H9 (cell line): ENCODE results near the gene HEBP2. TPM values are rescaled to one million over a fixed set of nuclear protein-coding genes. Genes with fewer than 3 reads are reported as not detected.

Source experiments
- DNase-seq: peaks from one replicate; pipeline ENCODE4 v3.0.0-alpha.2; 2017
- H2AFZ ChIP-seq: one replicate; pipeline ENCODE4 v1.6.1; 2013; ENCODE audit warnings: mild to moderate bottlenecking, low read length, control low read depth, moderate library complexity
- H2AK5ac ChIP-seq: 2 replicates; pipeline ENCODE4 v1.6.1; 2013; ENCODE audit warnings: low read length, control low read depth, mixed read lengths; ENCODE audit not compliant: insufficient read length
- H2BK120ac ChIP-seq: one replicate; pipeline ENCODE4 v1.6.1; 2013; ENCODE audit warnings: low read depth, mild to moderate bottlenecking, low read length, control low read depth, inconsistent platforms; ENCODE audit not compliant: poor library complexity, severe bottlenecking
- H2BK12ac ChIP-seq: 2 replicates; pipeline ENCODE4 v1.6.1; 2013; ENCODE audit warnings: low read length, control low read depth, mixed read lengths, low read depth; ENCODE audit not compliant: insufficient read length
- H2BK15ac ChIP-seq: 2 replicates; pipeline ENCODE4 v1.6.1; 2013; ENCODE audit warnings: low read depth, low read length, control low read depth
- H2BK20ac ChIP-seq: one replicate; pipeline ENCODE4 v1.6.1; 2013; ENCODE audit warnings: low read depth, mild to moderate bottlenecking, low read length, control low read depth, inconsistent platforms; ENCODE audit not compliant: poor library complexity, severe bottlenecking
- H2BK5ac ChIP-seq: 2 replicates; pipeline ENCODE4 v1.6.1; 2013; ENCODE audit warnings: low read length, control low read depth, mixed read lengths; ENCODE audit not compliant: insufficient read length
- H3K14ac ChIP-seq: 2 replicates; pipeline ENCODE4 v1.6.1; 2013; ENCODE audit warnings: low read length, control low read depth; ENCODE audit not compliant: insufficient read depth
- H3K18ac ChIP-seq: 2 replicates; pipeline ENCODE4 v1.6.1; 2013; ENCODE audit warnings: low read depth, mild to moderate bottlenecking, mixed read lengths, low read length, control low read depth; ENCODE audit not compliant: insufficient read length
- H3K23ac ChIP-seq: 2 replicates; pipeline ENCODE4 v1.6.1; 2013; ENCODE audit warnings: low read length, control low read depth, mixed read lengths, low read depth; ENCODE audit not compliant: insufficient read length
- H3K23me2 ChIP-seq: 2 replicates; pipeline ENCODE4 v1.6.1; 2013; ENCODE audit warnings: low read depth, mild to moderate bottlenecking, mixed read lengths, low read length, control low read depth; ENCODE audit not compliant: insufficient read length, poor library complexity, severe bottlenecking
- H3K27ac ChIP-seq: 2 replicates; pipeline ENCODE4 v1.5.1; 2013; ENCODE audit warnings: low read length, control low read depth, mixed read lengths, low read depth; ENCODE audit not compliant: insufficient read length
- H3K27me3 ChIP-seq: 2 replicates; pipeline ENCODE4 v1.6.1; 2013; ENCODE audit warnings: low read length, control low read depth, inconsistent platforms; ENCODE audit not compliant: insufficient read depth
- H3K4ac ChIP-seq: 2 replicates; pipeline ENCODE4 v1.6.1; 2013; ENCODE audit warnings: low read depth, mild to moderate bottlenecking, control low read depth, inconsistent platforms, low read length, moderate library complexity
- H3K4me1 ChIP-seq: 2 replicates; pipeline ENCODE4 v1.6.1; 2013; ENCODE audit warnings: low read length, control low read depth, inconsistent platforms; ENCODE audit not compliant: insufficient read depth
- H3K4me2 ChIP-seq: 2 replicates; pipeline ENCODE4 v1.6.1; 2013; ENCODE audit warnings: low read length, control low read depth, mixed read lengths; ENCODE audit not compliant: insufficient read length, insufficient read depth
- H3K56ac ChIP-seq: 2 replicates; pipeline ENCODE4 v1.6.1; 2013; ENCODE audit warnings: low read depth, mild to moderate bottlenecking, mixed read lengths, low read length, control low read depth; ENCODE audit not compliant: insufficient read length
- H3K79me1 ChIP-seq: 2 replicates; pipeline ENCODE4 v1.6.1; 2013; ENCODE audit warnings: low read depth, mild to moderate bottlenecking, moderate library complexity, low read length, control low read depth, inconsistent platforms; ENCODE audit not compliant: insufficient read depth, poor library complexity, severe bottlenecking
- H3K79me2 ChIP-seq: 2 replicates; pipeline ENCODE4 v1.6.1; 2013; ENCODE audit warnings: low read length, control low read depth, inconsistent platforms; ENCODE audit not compliant: insufficient read depth
- H3K9ac ChIP-seq: 2 replicates; pipeline ENCODE4 v1.6.1; 2013; ENCODE audit warnings: low read length, control low read depth, mixed read lengths; ENCODE audit not compliant: insufficient read length; ENCODE audit errors: extremely low read depth
- H3K9me3 ChIP-seq: one replicate; pipeline ENCODE4 v1.6.1; 2013; ENCODE audit warnings: low read depth, low read length, inconsistent platforms; ENCODE audit not compliant: control insufficient read depth
- H3T11ph ChIP-seq: one replicate; pipeline ENCODE4 v1.6.1; 2013; ENCODE audit warnings: mild to moderate bottlenecking, low read length, control low read depth, inconsistent platforms
- H4K20me1 ChIP-seq: one replicate; pipeline ENCODE4 v1.6.1; 2013; ENCODE audit not compliant: control insufficient read depth, insufficient read length, insufficient read depth
- H4K5ac ChIP-seq: 2 replicates; pipeline ENCODE4 v1.6.1; 2013; ENCODE audit warnings: low read depth, mild to moderate bottlenecking, mixed read lengths, low read length, control low read depth; ENCODE audit not compliant: insufficient read length
- H4K8ac ChIP-seq: replicated peaks from 2 replicates; pipeline ENCODE4 v1.6.1; 2013; ENCODE audit warnings: low read length, control low read depth, mixed read lengths, low read depth; ENCODE audit not compliant: insufficient read length
- H4K91ac ChIP-seq: 2 replicates; pipeline ENCODE4 v1.6.1; 2013; ENCODE audit warnings: low read depth, mild to moderate bottlenecking, moderate library complexity, mixed read lengths, low read length, control low read depth; ENCODE audit not compliant: insufficient read length
- H3K27ac Mint-ChIP-seq, 3 experiments: 2 replicates in 2 of 3; 3 replicates in 1 of 3; pipeline ENCODE4 v1.8.0; 2020 to 2021; ENCODE audit warnings: mixed read lengths in 3 of 3, mild to moderate bottlenecking in 1 of 3, moderate library complexity in 1 of 3
- H3K27me3 Mint-ChIP-seq: 2 replicates; pipeline ENCODE4 v1.8.0; 2021; ENCODE audit warnings: low read depth, mild to moderate bottlenecking, moderate library complexity, mixed read lengths
- H3K36me3 Mint-ChIP-seq, 3 experiments: 2 replicates in 2 of 3; 3 replicates in 1 of 3; pipeline ENCODE4 v1.8.0; 2020 to 2021; ENCODE audit warnings: low read depth in 3 of 3, mixed read lengths in 3 of 3; ENCODE audit not compliant: insufficient read depth in 1 of 3
- H3K4me1 Mint-ChIP-seq, 2 experiments: 2 replicates each; pipeline ENCODE4 v1.8.0; 2020; ENCODE audit warnings: mixed read lengths in 2 of 2
- H3K4me3 Mint-ChIP-seq, 2 experiments: 2 replicates in 1 of 2; 3 replicates in 1 of 2; pipeline ENCODE4 v1.8.0; 2020 to 2021; ENCODE audit warnings: mild to moderate bottlenecking in 2 of 2, mixed read lengths in 2 of 2, moderate library complexity in 1 of 2
- H3K9me3 Mint-ChIP-seq, 2 experiments: 2 replicates in 1 of 2; 3 replicates in 1 of 2; pipeline ENCODE4 v1.8.0; 2020; ENCODE audit warnings: mild to moderate bottlenecking in 2 of 2, mixed read lengths in 2 of 2, moderate library complexity in 1 of 2
- WGBS: extraction: QIAGEN DNeasy Blood & Tissue Kit; methylation state at CpG from one replicate; pipeline ENCODE4 v1.1.7; 2013; ENCODE audit warnings: missing lambda C conversion rate, low lambda C conversion rate, mixed read lengths; ENCODE audit not compliant: insufficient read length; ENCODE audit errors: extremely low coverage; 5-methylcytosine and 5-hydroxymethylcytosine counted together
- total RNA-seq: library from RNA; stranded (reverse); gene quantifications from 2 replicates; pipeline ENCODE4 v1.2.1, GENCODE V29; 2021
- TF ChIP-seq, protein P1 (sequence below): fragments of 200-600 bp; sonication (generic); conservative IDR thresholded peaks from 3 replicates; pipeline ENCODE4 v1.8.0; 2021; ENCODE audit warnings: antibody characterized with exemption, mild to moderate bottlenecking

Gene HEBP2
- total RNA-seq, 1 experiment from 2014 or later = 57.8 TPM

DNA sequence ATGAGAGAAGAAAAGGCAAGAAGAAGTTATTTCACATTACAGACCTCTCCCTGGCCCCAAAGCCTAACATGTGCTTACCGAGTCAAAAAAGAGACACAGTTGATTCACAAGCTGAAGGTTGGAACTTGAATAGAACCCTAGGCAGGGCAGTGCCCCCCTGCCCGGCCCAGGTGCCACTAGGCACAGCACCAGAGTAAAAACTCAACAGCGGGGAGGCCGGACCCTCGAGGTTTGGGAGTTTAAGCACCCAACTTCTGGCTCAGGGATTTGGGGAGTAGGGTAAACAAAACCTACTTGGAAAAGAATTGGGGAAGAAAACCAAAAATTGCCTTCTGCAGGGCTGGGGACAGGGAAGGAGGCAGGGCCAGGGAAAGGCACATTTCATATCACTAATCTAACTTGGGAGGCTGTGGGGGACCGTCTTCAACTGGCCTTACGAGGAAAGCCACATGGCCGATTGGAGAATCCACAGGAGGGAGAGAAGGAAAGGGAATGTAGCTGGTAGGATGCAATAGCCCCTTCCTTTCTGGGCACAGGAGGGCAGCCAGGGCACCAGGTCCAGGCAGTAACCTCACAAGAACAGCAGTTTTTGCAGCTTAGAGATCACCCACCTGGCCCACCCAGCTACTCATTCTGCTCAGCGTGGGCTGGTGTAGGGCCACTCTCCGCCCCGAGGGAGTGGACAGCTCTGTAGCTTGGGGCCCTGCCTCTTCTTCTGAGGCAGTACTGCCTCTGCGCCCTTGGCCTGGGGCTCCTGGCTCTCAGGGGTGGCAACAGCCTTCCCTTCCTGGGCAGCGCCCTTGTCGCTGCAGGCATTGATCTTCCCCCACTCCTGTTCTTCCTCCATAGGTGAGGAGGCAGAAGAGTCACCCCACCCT is 1.8 kb upstream of the HEBP2 start:
- no peaks in the 10 kb centered on the region for H3K79me1 ChIP-seq
- H3K14ac ChIP-seq = no peak overlapping the region
- H4K8ac ChIP-seq = no peak overlapping the region
- H2BK5ac ChIP-seq = no peak overlapping the region
- no peak overlapping the region for H4K91ac ChIP-seq
- no peak overlapping the region for H3K9ac ChIP-seq
- no peak overlapping the region for H2AFZ ChIP-seq
- H3K4me1 ChIP-seq = no peaks in the 10 kb centered on the region
- H3K23me2 ChIP-seq = peaks cover 17% of the 10 kb centered on the region
- no peak overlapping the region for H2AK5ac ChIP-seq
- H3K9me3 ChIP-seq = no peaks in the 10 kb centered on the region
- peaks cover 2 to 17% (median 14%) of the 10 kb centered on the region in 3 experiments; a peak in 6 of 7 replicates for H3K36me3 Mint-ChIP-seq
- H3K18ac ChIP-seq = no peak overlapping the region
- H4K5ac ChIP-seq = no peak overlapping the region
- no peak overlapping the region for H2BK120ac ChIP-seq
- no peak overlapping the region for H3K4ac ChIP-seq
- H3K4me1 Mint-ChIP-seq = peaks cover 4 to 12% of the 10 kb centered on the region in 2 experiments
- H3K23ac ChIP-seq = no peak overlapping the region
- H3K79me2 ChIP-seq = no peaks in the 10 kb centered on the region
- no peak overlapping the region for H2BK12ac ChIP-seq
- H3K27me3 Mint-ChIP-seq = no peaks in the 10 kb centered on the region; the same call in 1 of the 2 replicates
- H3K4me3 Mint-ChIP-seq = 0 out of 5 replicates have a peak overlapping the region, but pooled peaks of 1 of the 2 experiments have one; percentile 3
- no peaks in the 10 kb centered on the region for H4K20me1 ChIP-seq
- TF ChIP-seq, protein P1, sequence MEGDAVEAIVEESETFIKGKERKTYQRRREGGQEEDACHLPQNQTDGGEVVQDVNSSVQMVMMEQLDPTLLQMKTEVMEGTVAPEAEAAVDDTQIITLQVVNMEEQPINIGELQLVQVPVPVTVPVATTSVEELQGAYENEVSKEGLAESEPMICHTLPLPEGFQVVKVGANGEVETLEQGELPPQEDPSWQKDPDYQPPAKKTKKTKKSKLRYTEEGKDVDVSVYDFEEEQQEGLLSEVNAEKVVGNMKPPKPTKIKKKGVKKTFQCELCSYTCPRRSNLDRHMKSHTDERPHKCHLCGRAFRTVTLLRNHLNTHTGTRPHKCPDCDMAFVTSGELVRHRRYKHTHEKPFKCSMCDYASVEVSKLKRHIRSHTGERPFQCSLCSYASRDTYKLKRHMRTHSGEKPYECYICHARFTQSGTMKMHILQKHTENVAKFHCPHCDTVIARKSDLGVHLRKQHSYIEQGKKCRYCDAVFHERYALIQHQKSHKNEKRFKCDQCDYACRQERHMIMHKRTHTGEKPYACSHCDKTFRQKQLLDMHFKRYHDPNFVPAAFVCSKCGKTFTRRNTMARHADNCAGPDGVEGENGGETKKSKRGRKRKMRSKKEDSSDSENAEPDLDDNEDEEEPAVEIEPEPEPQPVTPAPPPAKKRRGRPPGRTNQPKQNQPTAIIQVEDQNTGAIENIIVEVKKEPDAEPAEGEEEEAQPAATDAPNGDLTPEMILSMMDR = no peak
- H3K27ac ChIP-seq = no peak overlapping the region
- no peak for DNase-seq
- no peak overlapping the region for H3T11ph ChIP-seq
- no CpG with 5 or more reads among the region's 14 CpGs for WGBS
- no peaks in the 10 kb centered on the region for H3K27me3 ChIP-seq
- no peak overlapping the region for H3K4me2 ChIP-seq
- no peak overlapping the region for H2BK20ac ChIP-seq
- no peak overlapping the region for H3K56ac ChIP-seq
- H3K27ac Mint-ChIP-seq = peak overlapping the region in 1 of 3 experiments; percentile 45; a peak in 2 of 7 replicates
- H2BK15ac ChIP-seq = no peak overlapping the region
- no peaks in the 10 kb centered on the region; a peak in 1 of 5 replicates for H3K9me3 Mint-ChIP-seq
